ENCODE data around the gene NRDE2. TPM values are rescaled to one million over a fixed set of nuclear protein-coding genes. Genes with fewer than 3 reads are reported as not detected.
A peak's percentile ranks its signal among the peaks of the same experiment; 100 is the strongest.

The NRDE2 gene, protein sequence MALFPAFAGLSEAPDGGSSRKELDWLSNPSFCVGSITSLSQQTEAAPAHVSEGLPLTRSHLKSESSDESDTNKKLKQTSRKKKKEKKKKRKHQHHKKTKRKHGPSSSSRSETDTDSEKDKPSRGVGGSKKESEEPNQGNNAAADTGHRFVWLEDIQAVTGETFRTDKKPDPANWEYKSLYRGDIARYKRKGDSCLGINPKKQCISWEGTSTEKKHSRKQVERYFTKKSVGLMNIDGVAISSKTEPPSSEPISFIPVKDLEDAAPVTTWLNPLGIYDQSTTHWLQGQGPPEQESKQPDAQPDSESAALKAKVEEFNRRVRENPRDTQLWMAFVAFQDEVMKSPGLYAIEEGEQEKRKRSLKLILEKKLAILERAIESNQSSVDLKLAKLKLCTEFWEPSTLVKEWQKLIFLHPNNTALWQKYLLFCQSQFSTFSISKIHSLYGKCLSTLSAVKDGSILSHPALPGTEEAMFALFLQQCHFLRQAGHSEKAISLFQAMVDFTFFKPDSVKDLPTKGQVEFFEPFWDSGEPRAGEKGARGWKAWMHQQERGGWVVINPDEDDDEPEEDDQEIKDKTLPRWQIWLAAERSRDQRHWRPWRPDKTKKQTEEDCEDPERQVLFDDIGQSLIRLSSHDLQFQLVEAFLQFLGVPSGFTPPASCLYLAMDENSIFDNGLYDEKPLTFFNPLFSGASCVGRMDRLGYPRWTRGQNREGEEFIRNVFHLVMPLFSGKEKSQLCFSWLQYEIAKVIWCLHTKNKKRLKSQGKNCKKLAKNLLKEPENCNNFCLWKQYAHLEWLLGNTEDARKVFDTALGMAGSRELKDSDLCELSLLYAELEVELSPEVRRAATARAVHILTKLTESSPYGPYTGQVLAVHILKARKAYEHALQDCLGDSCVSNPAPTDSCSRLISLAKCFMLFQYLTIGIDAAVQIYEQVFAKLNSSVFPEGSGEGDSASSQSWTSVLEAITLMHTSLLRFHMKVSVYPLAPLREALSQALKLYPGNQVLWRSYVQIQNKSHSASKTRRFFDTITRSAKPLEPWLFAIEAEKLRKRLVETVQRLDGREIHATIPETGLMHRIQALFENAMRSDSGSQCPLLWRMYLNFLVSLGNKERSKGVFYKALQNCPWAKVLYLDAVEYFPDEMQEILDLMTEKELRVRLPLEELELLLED
- total RNA-seq: 10 to 100 TPM in 2 of 4 donors, 1 to 10 TPM in 2; 7.8 to 28.0 (median 11.2) TPM

DNA sequence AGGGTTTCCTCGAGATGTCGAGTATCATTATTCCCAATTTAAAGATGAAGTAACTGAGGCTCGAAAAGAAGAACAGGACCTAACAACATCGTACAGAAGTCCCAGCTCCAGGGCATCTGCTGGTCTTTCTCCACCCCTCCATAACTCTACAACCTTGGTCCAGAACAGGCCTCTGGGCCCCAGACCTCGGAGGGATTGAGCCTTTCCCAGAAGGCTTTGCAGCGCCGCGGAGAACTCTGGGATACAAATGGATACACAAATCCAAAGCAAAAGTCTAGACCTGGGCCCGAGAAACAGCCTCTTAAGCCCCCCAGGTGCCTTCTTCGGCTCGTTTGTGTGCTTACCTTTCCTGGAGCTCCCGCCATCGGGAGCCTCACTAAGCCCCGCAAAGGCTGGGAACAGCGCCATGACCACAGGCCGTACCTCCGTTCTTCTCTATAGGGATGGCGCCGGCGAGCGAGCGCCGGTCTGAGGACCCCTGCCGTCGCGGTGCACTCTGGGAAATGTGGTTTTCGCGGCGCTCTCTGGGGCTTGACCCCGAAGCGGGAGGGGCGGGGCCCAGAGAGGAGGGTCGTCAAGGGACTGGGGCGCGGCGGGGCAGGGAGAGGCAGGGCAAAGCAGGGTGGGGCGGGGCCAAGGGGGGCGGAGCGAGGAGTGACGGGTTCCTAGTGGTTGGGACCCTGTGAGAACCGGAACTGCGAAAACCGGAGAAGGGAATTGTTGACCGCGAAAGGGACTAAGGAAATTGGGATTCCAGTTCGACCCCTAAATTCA, at the start of gene NRDE2:
Gene NRDE2, minus strand, starts transcription at position 445 of the 774 bp plus-strand sequence. Its CDS starts 37 bp downstream, at position 408.
- Histone ChIP-seq H3K9me3 (no peaks in the 10 kb centered on the region), H3K4me3 (peak within 1 kb of the TSS; percentile 57 to 93), H3K27ac (peak within 1 kb of the TSS; percentile 75 to 89 (median 80)), H3K36me3 (no peaks in the 10 kb centered on the region), H3K27me3 (peaks cover 15% of the 10 kb centered on the region), H3K4me1 (peaks cover 4 to 33% (median 7%) of the 10 kb centered on the region in 3 donors)
- peak; percentile 99 for ATAC-seq
- WGBS, 2 donors (ENCODE audit: low coverage in 1 of 2): 12 to 22% methylated on average over 4 to 11 of the region's 46 CpGs
- peak; percentile 67 for TF ChIP-seq POLR2AphosphoS5 (IDR thresholded peaks at IDR 0.05)
- peak in 1 of 2 donors; percentile 27 for TF ChIP-seq POLR2A (IDR thresholded peaks at IDR 0.05)
- TF ChIP-seq, protein P1, sequence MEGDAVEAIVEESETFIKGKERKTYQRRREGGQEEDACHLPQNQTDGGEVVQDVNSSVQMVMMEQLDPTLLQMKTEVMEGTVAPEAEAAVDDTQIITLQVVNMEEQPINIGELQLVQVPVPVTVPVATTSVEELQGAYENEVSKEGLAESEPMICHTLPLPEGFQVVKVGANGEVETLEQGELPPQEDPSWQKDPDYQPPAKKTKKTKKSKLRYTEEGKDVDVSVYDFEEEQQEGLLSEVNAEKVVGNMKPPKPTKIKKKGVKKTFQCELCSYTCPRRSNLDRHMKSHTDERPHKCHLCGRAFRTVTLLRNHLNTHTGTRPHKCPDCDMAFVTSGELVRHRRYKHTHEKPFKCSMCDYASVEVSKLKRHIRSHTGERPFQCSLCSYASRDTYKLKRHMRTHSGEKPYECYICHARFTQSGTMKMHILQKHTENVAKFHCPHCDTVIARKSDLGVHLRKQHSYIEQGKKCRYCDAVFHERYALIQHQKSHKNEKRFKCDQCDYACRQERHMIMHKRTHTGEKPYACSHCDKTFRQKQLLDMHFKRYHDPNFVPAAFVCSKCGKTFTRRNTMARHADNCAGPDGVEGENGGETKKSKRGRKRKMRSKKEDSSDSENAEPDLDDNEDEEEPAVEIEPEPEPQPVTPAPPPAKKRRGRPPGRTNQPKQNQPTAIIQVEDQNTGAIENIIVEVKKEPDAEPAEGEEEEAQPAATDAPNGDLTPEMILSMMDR (IDR thresholded peaks at IDR 0.05): peak in 1 of 4 experiments; percentile 28
- no peak for TF ChIP-seq EP300 (IDR thresholded peaks at IDR 0.05)

DNA sequence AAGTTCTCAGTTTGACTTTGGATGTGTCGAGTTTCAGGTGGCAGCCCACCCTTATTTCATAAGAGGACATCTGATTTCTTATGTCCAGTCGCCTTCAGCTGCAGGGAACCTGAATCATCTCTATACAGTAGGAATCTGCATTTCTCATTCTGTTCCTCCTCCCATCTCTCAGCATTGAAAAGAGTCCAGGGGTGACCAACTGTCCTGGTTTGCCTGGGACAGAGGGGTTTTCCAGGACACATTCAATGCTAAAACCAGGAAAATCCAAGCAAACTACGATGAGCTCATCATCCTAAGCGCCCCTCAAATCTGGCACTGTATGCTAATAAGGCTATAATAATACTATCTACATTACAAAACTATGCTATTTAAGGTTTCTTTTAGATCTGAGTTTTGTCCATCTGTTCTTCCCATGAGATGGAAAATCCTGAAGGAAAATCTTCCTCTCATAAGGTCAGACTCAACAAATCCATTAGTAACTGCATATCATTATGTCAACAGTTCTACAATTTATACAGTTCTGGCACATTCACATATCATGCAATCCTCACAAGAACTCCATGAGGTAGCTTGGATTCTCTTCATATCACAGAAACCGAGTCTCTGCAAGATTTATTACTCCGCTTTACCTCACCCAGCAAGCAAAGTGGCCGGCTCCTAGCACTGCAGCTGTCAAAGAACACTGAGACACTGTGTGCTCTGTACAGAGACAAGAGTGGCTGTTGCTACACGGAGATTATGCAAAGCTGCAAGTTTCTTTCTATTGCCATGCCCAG, 49.5 kb upstream of the NRDE2 start:
- Histone ChIP-seq H3K36me3 (no peaks in the 10 kb centered on the region), H3K27me3 (no peaks in the 10 kb centered on the region), H3K27ac (peak overlapping the region; percentile 86 to 100 (median 95)), H3K9me3 (no peaks in the 10 kb centered on the region), H3K4me1 (peaks cover 6 to 38% (median 7%) of the 10 kb centered on the region in 3 donors), H3K4me3 (peak overlapping the region in 1 of 2 donors; percentile 57)
- no peak for ATAC-seq
- WGBS, 2 donors (ENCODE audit: low coverage in 1 of 2): 53 to 59% methylated on average over 6 to 7 of the region's 8 CpGs
- TF ChIP-seq POLR2AphosphoS5 (IDR thresholded peaks at IDR 0.05) (peak; percentile 80), EP300 (IDR thresholded peaks at IDR 0.05) (no peak), POLR2A (IDR thresholded peaks at IDR 0.05) (peak; percentile 18 to 34)

DNA sequence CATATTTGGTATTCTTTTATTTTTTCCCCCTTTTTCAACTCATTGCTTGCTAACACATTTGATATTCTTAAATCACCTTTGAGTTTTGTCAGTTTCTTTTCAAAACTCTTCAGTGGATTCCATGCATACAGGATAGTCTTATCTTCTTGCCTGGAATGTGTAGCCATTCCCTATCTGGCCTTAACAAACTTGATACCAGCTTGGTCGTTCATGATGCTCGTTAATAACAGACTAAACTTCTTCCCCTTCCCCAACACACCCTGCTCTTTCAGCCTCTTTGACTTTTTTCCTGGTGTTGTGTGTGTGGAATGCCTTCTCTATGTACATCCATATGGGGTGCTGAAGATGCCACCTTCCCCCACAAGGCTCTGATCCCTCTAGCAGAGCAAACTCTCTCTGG, 47.4 kb upstream of the NRDE2 start:
- TF ChIP-seq POLR2A (IDR thresholded peaks at IDR 0.05) (no peak), EP300 (IDR thresholded peaks at IDR 0.05) (no peak), POLR2AphosphoS5 (IDR thresholded peaks at IDR 0.05) (no peak)
- TF ChIP-seq, protein P1 (IDR thresholded peaks at IDR 0.05): no peak
- Histone ChIP-seq H3K27ac (no peak overlapping the region), H3K36me3 (no peaks in the 10 kb centered on the region), H3K27me3 (no peaks in the 10 kb centered on the region), H3K9me3 (no peaks in the 10 kb centered on the region), H3K4me1 (peaks cover 2 to 27% (median 6%) of the 10 kb centered on the region in 3 donors), H3K4me3 (no peak overlapping the region)
- no peak for ATAC-seq
- 70 to 83% methylated on average over 1 to 2 of the region's 2 CpGs for WGBS, 2 donors (ENCODE audit: low coverage in 1 of 2)

DNA sequence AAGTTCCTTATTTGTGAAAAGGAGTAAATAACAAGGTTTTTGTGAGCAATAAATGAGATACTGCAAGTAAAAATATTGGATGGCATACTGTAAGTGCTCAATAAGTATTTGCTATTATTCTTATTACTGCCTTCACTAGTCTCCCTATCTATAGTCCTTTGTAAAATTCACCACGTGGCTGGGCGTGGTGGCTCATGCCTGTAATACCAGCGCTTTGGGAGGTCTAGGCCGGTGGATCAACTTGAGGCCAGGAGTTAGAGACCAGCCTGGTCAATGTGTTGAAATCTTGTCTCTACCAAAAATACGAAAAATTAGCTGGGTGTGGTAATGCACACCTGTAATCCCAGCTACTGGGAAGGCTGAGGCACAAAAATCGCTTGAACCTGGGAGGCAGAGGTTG, 46.5 kb upstream of the NRDE2 start:
- TF ChIP-seq EP300 (IDR thresholded peaks at IDR 0.05): no peak
- TF ChIP-seq, protein P1 (IDR thresholded peaks at IDR 0.05): no peak
- no peak for TF ChIP-seq POLR2A (IDR thresholded peaks at IDR 0.05)
- no peak for TF ChIP-seq POLR2AphosphoS5 (IDR thresholded peaks at IDR 0.05)
- no peaks in the 10 kb centered on the region for H3K36me3 ChIP-seq
- no peak overlapping the region for H3K4me3 ChIP-seq
- no peaks in the 10 kb centered on the region for H3K27me3 ChIP-seq
- H3K4me1 ChIP-seq: peaks cover 2 to 22% (median 6%) of the 10 kb centered on the region in 3 donors
- 85 to 91% methylated on average over 4 to 5 of the region's 6 CpGs for WGBS, 2 donors (ENCODE audit: low coverage in 1 of 2)
- H3K27ac ChIP-seq: no peak overlapping the region
- H3K9me3 ChIP-seq: no peaks in the 10 kb centered on the region
- ATAC-seq: no peak

Measured in gastroesophageal sphincter (tissue), 4 donors.